Glomerular visceral epithelial cell (primary cell): ENCODE data around the gene ANXA1.
A peak's percentile ranks its signal among the peaks of the same experiment; 100 is the strongest.

ENCODE experiments used
- DNase-seq: peaks from one replicate; pipeline ENCODE4 v3.0.0-alpha.2; 2016; ENCODE audit errors: extremely low spot score

ANXA1 gene, protein sequence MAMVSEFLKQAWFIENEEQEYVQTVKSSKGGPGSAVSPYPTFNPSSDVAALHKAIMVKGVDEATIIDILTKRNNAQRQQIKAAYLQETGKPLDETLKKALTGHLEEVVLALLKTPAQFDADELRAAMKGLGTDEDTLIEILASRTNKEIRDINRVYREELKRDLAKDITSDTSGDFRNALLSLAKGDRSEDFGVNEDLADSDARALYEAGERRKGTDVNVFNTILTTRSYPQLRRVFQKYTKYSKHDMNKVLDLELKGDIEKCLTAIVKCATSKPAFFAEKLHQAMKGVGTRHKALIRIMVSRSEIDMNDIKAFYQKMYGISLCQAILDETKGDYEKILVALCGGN

DNA sequence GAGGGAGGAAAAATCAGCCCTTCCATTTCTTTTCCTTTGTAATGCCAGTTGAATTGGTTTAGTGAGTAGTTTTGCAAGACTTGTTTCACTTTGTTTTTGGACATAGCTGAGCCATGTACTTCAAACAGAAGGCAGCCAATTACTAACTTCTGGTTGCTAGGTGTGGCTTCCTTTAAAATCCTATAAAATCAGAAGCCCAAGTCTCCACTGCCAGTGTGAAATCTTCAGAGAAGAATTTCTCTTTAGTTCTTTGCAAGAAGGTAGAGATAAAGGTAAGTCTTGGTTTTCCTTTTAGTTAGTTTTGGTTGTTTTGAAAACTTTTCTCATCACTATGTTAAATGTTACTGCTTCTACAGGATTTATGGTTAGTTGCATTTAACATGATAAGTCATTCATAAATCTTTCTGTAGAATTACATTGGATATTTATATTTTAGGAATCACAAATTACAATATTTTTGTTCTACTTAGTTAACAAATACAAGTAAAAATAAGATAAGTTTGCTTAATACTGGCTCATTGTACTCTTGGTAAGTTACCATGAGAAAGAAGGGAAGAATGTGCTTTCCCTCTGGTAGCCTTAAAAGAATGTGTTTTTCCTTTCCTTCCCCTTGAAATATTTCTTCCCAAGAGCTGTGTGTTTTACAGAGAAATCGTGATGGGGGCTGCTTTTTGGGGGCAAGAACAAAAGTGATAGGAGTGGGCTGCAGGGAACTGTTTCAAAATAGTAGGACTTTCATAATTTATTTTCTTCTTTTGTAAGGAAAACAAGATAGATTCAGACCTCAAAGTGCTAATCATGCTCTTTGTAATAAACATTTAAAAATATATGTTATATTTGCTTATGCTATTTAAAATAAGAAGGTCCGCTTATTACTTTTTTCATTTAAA, at the start of gene ANXA1:
ANXA1 (plus strand) TSS at position 213 of the 890 bp plus-strand sequence. CDS start 6,671 bp downstream, outside the sequence.
- DNase-seq: peak; percentile 76

DNA sequence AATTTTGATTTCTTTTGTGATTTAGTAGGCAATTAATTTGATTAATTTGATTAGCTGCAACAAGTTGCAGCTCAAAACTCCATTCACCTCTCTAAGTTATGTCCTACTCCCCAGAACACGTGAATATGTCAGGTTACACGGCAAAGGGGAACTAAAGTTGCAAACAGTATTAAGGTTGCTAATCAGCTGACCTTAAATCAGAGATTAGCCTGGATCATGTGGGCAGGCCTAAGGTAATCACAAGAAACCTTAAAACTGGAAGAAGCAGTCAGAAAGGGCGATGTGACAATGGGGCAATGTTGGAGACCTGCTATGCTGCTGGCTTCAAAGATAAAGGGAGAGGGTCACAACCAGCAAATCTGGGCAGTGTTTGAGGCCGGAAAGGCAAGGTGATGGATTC, 47.3 kb upstream of the ANXA1 start:
- no peak for DNase-seq

DNA sequence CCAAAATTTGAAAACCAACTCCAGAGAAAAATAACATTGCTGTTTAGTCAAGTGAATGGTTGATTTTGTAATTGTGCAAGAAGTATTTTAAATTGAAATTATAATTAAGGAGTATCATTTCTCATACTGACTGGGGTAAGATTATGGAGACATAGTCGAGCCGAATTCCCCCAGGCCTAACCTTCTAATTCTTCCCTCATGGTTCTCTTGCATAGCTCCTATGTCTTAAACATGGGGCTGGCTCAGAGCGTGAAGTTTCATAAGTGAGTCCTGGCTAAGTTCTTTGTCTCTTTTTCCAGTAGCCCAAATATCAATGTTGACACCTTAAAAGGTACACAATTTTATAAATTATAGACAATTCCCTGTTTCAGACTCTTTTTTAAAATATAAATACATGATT, 46.7 kb upstream of the ANXA1 start:
- DNase-seq: no peak

DNA sequence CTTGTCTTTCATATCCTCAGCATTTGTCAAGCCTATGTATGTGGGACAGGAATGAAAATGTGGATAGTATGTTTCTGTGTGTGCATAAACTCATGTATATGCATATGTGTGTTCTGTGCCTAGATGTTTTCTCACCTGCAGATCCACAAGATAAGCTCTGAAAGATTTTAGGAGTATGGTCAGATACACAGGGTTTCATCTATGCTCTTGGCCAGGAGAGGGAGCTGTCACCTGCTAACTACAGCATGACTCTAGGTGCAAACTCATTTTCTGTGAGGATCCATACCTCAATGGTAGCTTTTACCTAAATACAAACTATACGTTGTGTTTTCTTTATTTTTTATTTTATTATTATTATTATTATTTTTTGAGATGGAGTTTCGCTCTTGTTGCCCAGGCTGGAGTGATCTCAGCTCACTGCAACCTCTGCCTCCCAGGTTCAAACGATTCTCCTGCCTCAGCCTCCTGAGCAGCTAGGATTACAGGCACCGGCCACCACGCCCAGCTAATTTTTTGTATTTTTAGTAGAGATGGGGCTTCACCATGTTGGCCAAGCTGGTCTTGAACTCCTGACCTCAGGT, 44.1 kb upstream of the ANXA1 start:
- DNase-seq: peak; percentile 61

DNA sequence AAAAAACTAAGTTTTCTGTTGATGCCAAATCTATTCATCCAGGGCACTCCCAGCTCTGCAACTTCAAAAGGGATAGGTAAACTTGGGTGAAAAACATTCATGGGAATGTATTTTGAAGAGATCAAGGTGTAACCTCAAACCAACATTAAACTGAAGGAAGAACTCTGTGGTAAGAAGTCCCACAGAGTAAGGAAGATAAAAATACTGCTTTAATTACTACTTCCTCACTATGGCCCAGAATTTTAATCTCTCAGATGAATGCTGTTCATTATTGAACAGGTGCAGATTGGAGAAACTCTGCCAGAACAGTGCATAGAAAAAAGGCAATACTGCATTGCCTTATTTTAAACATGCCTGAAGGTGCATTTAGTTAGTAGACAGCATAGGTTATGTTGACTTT, 37.6 kb upstream of the ANXA1 start:
- DNase-seq: no peak

DNA sequence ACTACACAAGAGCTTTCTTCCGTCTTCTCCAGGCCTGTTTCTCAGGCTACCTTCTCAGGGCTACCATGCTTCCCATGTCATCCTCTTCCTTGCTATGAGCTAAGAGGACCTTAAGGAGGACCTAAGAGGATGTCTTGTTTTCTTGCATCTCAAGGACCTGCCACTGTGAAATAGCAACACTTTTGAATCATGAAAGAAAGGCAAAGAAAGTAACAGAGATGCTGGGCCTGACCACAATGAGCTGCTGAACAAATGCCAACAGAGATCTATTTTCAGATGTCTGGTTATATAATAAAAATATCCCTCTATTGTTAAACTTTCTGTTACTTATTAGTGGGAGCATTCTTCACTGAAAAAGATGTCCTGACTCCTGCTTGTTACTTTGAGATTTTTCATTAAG, 36.7 kb upstream of the ANXA1 start:
- DNase-seq: no peak

DNA sequence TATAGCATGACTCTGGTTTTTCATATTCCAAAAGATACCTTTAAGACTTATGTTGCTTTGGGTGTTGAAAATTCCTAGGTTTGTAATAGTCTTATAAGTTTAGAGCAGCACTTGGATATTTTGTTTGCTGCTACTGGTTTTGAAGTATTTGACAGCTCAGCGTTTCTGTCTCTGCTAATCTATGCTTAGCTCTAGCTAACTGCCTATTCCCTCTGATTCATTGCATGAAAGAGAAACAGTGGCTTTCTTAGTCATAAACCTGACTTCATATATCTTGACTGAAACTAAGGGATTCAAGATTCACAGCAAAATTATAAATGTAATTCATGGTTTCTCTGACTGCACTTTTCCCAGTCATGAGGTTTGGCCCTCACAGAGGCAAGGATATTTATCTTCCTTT, 35.6 kb upstream of the ANXA1 start:
- peak; percentile 41 for DNase-seq

DNA sequence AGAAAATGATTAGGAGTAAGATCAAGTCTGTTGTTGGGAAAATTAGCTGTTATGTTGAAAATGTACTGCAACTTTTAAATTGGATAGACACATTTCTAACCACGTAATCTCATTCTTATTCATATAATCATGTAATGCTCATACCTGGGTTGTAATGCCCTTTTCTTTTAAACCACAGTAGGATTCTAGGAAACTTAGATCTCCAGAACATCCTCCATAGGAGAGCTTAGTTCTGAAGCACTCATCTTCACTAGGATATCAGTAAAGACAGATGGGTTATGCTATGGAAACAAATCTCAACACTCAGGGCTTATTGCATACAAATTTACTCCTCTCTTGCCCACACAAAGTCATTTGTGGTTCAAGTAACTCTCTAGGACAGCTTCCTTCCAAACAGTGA, 34.8 kb upstream of the ANXA1 start:
- no peak for DNase-seq

DNA sequence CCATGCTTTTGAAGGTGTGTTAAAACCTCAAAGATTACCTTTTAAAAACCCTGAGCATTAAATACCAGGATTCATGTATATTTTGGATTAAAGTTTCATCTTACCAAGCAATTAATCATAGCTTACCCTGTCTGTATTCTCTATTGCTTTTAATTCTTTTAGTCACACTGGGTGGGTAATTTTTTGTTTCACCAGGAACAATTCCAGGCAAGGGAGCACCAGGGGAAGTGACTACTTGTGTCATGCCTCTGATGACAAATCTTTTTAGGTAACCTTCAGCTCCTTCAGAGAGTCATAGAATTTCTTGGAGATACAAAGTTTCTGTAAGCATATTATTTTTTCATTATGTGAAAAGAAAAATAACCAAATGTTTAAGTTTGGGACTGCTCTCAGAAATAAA, 33.4 kb upstream of the ANXA1 start:
- DNase-seq: no peak

DNA sequence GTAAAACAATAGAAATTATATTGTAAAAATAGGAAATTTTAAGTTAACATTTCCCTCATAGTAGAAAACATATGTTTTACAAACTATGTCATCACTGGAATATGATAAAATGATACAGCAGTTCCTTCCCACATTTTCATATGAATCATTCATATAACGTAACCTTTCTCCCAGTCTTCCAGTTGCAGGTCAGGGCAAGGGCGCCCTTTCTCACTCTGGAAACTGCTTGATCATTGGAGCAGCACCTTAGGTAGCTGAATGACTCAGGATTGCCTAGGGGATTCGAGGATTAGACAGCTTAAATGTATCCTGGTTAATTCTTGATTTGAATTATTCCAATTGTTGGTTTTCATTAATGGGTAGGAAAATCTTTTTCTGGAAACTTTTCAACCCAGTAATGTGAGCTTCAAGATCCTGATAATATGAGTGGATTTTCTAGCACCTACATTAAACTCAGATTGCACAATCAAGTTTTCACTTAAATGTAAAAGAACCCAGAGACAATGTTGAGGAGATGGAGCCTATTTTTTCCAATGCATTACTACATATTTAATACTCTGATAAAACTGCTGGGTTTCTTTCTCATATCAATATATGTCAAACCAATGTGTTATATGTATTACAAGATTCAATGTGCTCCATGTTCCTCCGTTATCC, 32.6 kb upstream of the ANXA1 start:
- DNase-seq: peak; percentile 82

DNA sequence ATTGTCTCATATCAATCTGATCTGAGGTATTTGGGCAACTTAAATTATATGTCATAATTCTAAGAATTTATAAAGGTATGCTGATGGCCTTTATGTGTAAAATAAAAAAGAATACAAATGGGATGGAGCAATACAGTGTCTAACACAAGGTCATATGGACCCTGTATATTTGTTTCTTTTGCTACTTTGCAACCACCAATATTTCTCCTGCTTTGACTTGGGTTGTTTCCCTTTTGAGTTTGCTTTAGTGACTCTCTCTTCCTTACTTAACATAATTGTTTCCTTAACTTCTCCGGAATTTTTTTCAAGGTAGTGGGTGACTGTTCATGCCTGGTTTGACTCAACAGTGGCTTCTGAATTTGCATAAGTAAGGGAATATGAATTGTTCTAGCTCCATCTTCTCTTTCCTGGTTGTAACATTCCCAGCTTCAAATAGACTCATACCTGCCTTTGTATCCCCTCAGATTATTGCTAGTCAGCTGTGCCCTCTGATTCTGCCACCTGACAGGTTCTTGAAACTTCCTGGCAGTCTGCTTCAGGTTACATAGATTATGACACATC, 30.2 kb upstream of the ANXA1 start:
- DNase-seq: peak; percentile 35

DNA sequence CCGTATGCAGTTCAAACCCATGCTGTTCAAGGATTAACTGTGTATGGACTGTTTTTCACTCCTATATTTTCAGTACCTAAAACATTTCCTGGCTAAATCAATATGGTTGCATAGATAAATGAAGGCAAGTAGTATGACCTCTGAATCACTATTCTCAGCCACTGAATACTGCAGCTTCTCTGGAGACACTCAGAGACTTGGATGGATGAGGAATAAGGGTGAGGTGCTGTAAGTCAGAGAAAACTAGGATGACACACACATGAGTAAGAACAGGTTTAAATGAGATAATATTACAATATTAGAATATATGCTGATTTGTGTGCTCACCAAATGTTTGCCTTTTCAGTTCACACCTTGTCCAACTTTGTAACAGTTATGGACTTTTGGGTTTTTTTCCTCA, 26.0 kb upstream of the ANXA1 start:
- DNase-seq: no peak

DNA sequence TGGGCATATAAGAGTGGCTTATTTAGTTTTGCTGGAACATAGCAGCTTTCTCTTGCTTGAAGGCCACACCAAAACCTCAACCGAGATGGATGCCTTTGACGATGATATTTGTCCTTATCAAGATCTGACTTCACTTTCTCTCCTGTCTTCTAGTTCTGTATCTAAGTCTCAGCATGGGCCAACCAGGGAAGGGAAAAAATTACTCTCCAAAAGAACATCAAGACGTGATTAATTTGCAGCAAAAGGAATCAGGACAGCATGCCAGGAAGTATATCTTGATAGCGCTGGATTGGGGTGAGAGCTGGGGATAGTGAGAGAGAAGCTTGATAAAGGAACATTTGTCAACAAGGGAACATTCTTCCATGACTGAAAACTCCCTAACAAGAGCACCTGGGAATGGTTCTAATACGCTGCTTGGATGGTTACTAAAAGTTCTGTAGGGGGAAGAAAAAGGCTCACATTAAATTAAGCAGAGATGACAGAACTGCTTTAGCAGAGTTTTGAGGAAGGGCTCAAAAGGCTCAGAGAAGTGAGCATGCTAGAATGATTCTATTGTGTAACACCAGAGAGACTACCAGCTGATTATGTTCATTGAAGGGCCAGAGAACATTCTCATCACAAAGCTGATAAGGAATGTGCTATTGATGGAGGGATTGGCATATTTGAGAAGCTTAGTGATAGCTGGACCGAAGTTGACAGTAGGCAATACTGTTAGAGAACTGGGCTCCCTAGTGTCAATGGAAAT, 21.6 kb upstream of the ANXA1 start:
- no peak for DNase-seq

DNA sequence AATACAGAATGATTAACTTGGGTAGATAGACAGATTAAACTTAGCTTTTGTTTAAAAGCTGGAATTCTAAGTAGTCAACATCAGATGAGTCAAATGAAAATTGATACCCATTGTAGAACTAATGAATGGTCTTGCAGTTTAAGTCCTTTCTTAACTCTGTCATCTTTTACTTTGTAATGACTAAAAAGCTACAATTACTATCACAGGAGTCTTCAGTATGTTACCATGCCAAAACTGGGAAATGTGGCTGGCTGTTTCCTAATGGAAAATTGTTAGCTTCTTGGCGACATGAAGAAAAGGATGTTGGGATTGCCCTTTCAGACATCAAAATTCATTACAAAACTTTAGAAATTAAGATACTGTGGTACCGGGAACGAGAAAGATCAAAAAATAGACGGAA, 20.2 kb upstream of the ANXA1 start:
- DNase-seq: no peak

DNA sequence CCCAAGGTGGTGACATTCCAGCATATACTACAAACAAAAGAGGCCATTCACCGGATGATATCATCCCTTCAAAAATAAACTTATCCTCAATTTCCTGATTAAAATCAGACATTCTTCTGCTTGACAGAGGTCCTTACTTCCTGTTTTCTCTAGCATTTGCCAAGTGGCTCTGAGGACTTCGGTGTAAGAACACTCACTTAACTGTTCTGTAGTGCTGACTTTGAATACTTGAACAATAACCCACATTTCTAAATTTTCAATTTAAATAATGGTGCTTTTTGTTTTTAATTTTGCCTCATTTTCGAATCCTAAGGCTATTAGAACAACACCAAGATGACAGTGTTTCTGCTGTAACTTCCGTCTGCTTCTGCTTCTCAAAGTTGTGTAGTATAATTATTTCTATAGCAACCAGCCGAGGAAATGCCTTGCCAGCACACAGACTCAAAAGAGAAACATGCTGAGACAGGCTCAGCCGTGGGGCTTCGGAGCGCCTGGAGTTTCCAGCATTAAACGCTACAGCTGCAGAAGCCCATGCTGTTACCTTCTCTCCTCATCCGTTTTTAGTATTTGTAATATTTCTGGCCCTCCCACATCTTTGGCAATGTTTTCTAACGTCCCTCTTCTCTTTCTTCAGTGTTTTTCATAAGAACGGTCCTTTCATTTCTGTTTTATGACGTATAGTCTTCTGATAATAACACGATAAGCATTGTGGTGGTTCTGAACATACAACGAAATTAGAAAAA, 19.5 kb upstream of the ANXA1 start:
- peak; percentile 84 for DNase-seq

DNA sequence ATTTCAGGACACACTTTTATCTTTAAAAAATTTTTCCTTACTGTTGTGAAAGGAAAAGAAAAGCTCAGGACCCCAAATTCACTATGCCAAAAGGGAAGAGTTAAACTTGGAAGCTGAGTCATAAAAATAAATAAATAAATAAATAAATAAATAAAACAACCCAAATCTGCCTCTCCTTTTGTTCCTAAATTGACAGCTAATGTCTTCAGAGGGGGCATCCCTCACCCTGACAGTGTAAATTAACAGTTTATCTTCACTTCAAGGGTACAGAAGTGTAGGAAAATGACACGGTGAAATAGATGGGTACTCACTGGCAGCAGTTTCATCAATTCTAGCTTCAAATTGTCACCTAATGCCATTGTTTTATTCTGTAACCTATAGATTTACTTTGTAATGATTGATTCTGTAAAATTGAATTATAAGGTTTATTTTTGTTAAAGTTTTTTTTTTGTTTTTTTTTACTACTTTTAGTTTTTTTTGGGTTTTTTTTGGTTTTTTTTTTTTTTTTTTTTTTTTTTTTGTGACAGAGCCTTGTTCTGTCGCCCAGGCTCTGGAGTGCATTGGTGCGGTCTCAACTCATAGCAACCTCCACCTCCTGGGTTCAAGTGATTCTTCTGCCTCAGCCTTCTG, 18.5 kb upstream of the ANXA1 start:
- DNase-seq: no peak

DNA sequence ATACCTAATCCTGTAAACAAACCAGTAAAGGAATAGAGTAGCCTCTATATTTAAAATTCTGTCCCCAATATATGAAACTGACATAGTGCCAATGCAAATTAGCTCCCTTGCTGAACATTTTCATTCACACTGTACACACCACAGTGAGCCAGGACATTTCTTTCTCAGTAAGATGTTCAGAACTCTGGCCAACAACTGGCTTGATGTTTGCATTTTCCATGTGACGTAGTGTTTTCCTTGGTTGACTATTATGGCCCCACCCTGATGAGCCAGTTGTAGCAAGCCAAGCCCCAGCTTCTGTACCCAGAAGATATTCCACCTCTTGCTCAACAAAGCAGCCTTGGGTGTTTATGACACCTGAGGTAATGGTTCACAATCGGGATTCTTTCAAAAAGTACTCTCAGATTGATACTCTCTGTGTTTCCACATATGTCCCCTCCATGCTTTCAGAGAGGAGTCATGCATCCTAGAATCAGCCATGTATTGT, 17.7 kb upstream of the ANXA1 start:
- no peak for DNase-seq

DNA sequence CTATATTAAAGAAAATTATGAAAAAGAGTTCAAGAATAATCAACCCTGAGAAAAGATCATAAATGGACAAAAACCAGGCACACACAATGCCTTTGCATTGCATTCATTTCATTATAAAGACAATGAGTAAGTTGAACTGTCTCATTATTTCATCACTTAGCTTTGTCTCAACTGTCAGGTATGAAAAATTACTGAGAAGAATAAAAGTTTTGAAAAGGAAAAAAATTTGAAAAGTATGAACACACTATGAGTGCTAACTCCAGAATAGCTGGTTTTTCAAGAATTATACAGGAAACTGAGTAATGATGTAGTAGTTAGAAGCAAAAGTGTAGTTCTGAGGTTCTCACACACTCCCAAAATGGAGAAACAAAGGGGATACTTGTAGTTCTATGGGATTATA, 16.3 kb upstream of the ANXA1 start:
- DNase-seq: no peak

DNA sequence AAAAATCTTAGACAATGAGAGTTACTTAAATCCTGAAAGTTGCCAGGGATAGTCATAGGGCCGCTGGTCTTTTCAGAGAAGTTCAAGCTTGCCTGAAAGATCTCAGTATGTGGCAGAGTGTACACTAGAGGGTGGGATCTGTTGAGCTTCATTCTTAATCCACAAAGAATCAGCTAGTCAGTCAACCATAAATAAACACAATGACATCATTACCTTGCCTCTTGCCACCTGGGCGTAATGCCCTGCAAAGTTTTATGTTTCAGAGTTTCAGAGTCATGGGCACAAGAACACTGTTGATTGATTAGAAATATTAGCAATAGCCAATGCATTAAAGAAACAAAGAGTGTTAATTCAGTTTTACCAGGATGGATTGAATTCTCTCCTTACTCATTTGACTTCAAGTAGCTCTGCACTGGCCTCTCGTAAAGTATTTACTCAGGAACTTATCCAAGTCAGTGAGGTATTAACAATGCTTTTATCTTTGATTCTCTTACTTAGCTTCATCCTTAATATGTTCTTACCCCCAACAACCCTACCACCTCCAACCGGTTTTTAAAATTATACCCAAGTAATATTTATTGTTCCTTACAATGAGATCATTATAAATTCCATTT, 14.3 kb upstream of the ANXA1 start:
- DNase-seq: peak; percentile 67
